Measurements from ENCODE around the gene HS2ST1.

HS2ST1 gene

GRCh38 chr1:87048237-87048636, 133.8 kb downstream of the HS2ST1 start:
- TF ChIP-seq ZNF384 (IDR thresholded peaks at IDR 0.05) (no peak), LEF1 (IDR thresholded peaks at IDR 0.05; ENCODE audit: borderline replicate concordance) (no peak), FOXA1 (IDR thresholded peaks at IDR 0.05) (no peak), PKNOX1 (IDR thresholded peaks at IDR 0.05) (no peak), HDGF (IDR thresholded peaks at IDR 0.05; ENCODE audit: borderline replicate concordance) (no peak), NFRKB (IDR thresholded peaks at IDR 0.05) (no peak), BHLHE40 (IDR thresholded peaks at IDR 0.05; ENCODE audit: borderline replicate concordance) (no peak), FOXK2 (IDR thresholded peaks at IDR 0.05) (no peak), SP1 (IDR thresholded peaks at IDR 0.05) (no peak), ELF4 (IDR thresholded peaks at IDR 0.05) (no peak), ARNT (IDR thresholded peaks at IDR 0.05) (no peak), SUZ12 (IDR thresholded peaks at IDR 0.05) (no peak), FOXM1 (IDR thresholded peaks at IDR 0.05; ENCODE audit: borderline replicate concordance) (no peak), CTBP1 (IDR thresholded peaks at IDR 0.05; ENCODE audit: borderline replicate concordance) (no peak), L3MBTL2 (conservative IDR thresholded peaks at IDR 0.05) (no peak)
- POLR2A ChIA-PET: no interaction called here
- DNase-seq (ENCODE audit: extremely low spot score): no peak
- CTCF ChIA-PET: no interaction called here

DNA sequence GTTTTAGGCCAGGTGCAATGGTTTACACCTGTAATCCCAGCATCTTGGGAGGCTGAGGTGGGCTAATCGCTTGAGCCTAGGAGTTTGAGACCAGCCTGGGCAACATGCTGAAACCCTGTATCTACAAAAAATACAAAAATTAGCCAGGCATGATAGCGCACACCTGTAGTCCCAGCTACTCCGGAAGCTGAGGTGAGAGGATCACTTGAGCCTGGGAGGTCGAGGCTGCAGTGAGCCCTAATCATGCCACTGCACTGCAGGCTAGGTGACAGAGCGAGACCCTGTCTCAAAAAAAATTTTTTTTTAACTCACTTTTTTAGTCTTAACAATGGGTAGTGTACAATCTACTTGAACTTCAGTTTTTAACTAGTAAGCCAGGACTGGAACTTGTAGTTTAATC, 137.5 kb downstream of the HS2ST1 start:
- no peak for TF ChIP-seq HDGF (IDR thresholded peaks at IDR 0.05; ENCODE audit: borderline replicate concordance)
- TF ChIP-seq ZNF384 (IDR thresholded peaks at IDR 0.05): no peak
- TF ChIP-seq FOXM1 (IDR thresholded peaks at IDR 0.05; ENCODE audit: borderline replicate concordance): no peak
- TF ChIP-seq ELF4 (IDR thresholded peaks at IDR 0.05): no peak
- ChIA-PET CTCF (no interaction called here), POLR2A (no interaction called here)
- no peak for DNase-seq (ENCODE audit: extremely low spot score)

DNA sequence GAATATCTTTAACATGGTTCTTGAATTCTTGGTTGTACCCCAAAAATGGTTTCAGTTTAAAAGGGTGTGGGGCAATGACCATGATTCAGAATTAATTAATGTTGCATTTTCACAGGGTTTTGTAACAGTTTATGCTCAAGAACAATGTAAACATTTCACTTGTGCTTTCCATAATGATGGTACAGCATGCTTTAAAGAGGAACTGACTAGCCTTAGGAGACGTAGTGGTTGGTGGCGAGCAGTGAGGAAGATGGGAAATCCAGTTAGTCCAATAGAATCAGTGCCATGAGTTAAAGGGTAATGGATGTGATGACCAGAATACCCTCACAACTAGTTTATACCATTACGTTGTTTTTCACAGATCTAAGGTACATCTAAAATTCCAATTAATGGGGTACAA, 138.0 kb downstream of the HS2ST1 start:
- DNase-seq (ENCODE audit: extremely low spot score): no peak
- ChIA-PET POLR2A (no interaction called here), CTCF (no interaction called here)
- no peak for TF ChIP-seq FOXA1 (IDR thresholded peaks at IDR 0.05)
- no peak for TF ChIP-seq L3MBTL2 (conservative IDR thresholded peaks at IDR 0.05)
- no peak for TF ChIP-seq ARNT (IDR thresholded peaks at IDR 0.05)
- no peak for TF ChIP-seq PKNOX1 (IDR thresholded peaks at IDR 0.05)
- no peak for TF ChIP-seq FOXM1 (IDR thresholded peaks at IDR 0.05; ENCODE audit: borderline replicate concordance)
- TF ChIP-seq LEF1 (IDR thresholded peaks at IDR 0.05; ENCODE audit: borderline replicate concordance): no peak
- TF ChIP-seq ELF4 (IDR thresholded peaks at IDR 0.05): no peak
- TF ChIP-seq SP1 (IDR thresholded peaks at IDR 0.05): no peak
- no peak for TF ChIP-seq ZNF384 (IDR thresholded peaks at IDR 0.05)
- no peak for TF ChIP-seq CTBP1 (IDR thresholded peaks at IDR 0.05; ENCODE audit: borderline replicate concordance)

- ChIA-PET CTCF (no interaction called here), POLR2A (no interaction called here)
- no peak for TF ChIP-seq ELF4 (IDR thresholded peaks at IDR 0.05)
- no peak for TF ChIP-seq ZNF384 (IDR thresholded peaks at IDR 0.05)
- no peak for DNase-seq (ENCODE audit: extremely low spot score)
Observed at GRCh38 chr1:87052961-87053360, 138.5 kb downstream of the HS2ST1 start.

GRCh38 chr1:87053446-87053845, 139.0 kb downstream of the HS2ST1 start:
- ChIA-PET CTCF (no interaction called here), POLR2A (no interaction called here)
- no peak for TF ChIP-seq ZNF384 (IDR thresholded peaks at IDR 0.05)
- no peak for TF ChIP-seq L3MBTL2 (conservative IDR thresholded peaks at IDR 0.05)
- TF ChIP-seq TARDBP (IDR thresholded peaks at IDR 0.05): no peak
- DNase-seq (ENCODE audit: extremely low spot score): no peak

DNA sequence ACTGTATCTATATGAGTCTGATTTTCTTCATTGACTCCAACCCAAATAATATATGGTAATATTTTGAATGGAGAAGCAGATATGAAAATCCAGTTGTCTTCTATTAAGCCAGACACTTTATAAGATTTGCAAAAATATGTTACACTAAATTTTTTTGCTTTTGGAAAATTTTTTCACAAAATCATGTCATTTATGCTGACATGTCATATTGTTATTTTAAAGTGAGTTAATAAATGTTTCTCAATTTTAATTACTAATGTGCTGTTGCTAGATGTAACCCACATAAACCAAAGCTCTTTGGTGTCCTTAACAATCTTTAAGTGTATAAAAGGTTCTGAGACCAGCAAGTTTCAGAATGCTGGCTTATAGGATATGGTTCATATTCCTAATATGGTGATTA, 142.5 kb downstream of the HS2ST1 start:
- POLR2A ChIA-PET: no interaction called here
- TF ChIP-seq SUZ12 (IDR thresholded peaks at IDR 0.05) (no peak), L3MBTL2 (conservative IDR thresholded peaks at IDR 0.05) (no peak), LEF1 (IDR thresholded peaks at IDR 0.05; ENCODE audit: borderline replicate concordance) (no peak), NFRKB (IDR thresholded peaks at IDR 0.05) (no peak), CTBP1 (IDR thresholded peaks at IDR 0.05; ENCODE audit: borderline replicate concordance) (no peak), ELF4 (IDR thresholded peaks at IDR 0.05) (no peak), FOXM1 (IDR thresholded peaks at IDR 0.05; ENCODE audit: borderline replicate concordance) (no peak), ARNT (IDR thresholded peaks at IDR 0.05) (no peak), PKNOX1 (IDR thresholded peaks at IDR 0.05) (no peak), FOXA1 (IDR thresholded peaks at IDR 0.05) (no peak)
- CTCF ChIA-PET: no interaction called here
- DNase-seq (ENCODE audit: extremely low spot score): no peak

GRCh38 chr1:87058343-87058649, 143.9 kb downstream of the HS2ST1 start:
- DNase-seq (ENCODE audit: extremely low spot score): no peak
- TF ChIP-seq HDGF (IDR thresholded peaks at IDR 0.05; ENCODE audit: borderline replicate concordance) (no peak), ZNF384 (IDR thresholded peaks at IDR 0.05) (no peak), NFRKB (IDR thresholded peaks at IDR 0.05) (no peak), BHLHE40 (IDR thresholded peaks at IDR 0.05; ENCODE audit: borderline replicate concordance) (no peak), LEF1 (IDR thresholded peaks at IDR 0.05; ENCODE audit: borderline replicate concordance) (no peak), SP1 (IDR thresholded peaks at IDR 0.05) (no peak), PKNOX1 (IDR thresholded peaks at IDR 0.05) (no peak), ELF4 (IDR thresholded peaks at IDR 0.05) (no peak), CTBP1 (IDR thresholded peaks at IDR 0.05; ENCODE audit: borderline replicate concordance) (no peak), FOXK2 (IDR thresholded peaks at IDR 0.05) (no peak), TARDBP (IDR thresholded peaks at IDR 0.05) (no peak)
- ChIA-PET POLR2A (no interaction called here), CTCF (no interaction called here)
